Fibroblast of the aortic adventitia (primary cell): Measurements from ENCODE around the gene RASSF5. TPM values are rescaled to one million over a fixed set of nuclear protein-coding genes. Genes with fewer than 3 reads are reported as not detected.
A peak's percentile ranks its signal among the peaks of the same experiment; 100 is the strongest.

Source experiments
- DNase-seq: peaks from one replicate; pipeline ENCODE4 v3.0.0-alpha.2; 2010; ENCODE audit warnings: low read depth
- H3K4me3 ChIP-seq: 2 replicates; pipeline ENCODE4 v1.5.1; 2011; ENCODE audit warnings: low read depth, mild to moderate bottlenecking, control low read depth, low read length, moderate library complexity
- CTCF ChIP-seq: IDR thresholded peaks from 2 replicates; pipeline ENCODE4 v1.5.1; 2011; ENCODE audit warnings: mild to moderate bottlenecking, low read length, control low read depth, inconsistent platforms; ENCODE audit not compliant: insufficient read depth
- total RNA-seq: library from RNA; depleted of rRNA; stranded (reverse); fragments of >200 nt; gene quantifications from 2 replicates; pipeline ENCODE4 v1.2.3, GENCODE V29; 2012; ENCODE audit warnings: low replicate concordance

The RASSF5 gene
- total RNA-seq, 1 donor, result 4.1 TPM

- TF ChIP-seq CTCF, result no peak
- DNase-seq, result no peak
- H3K4me3 ChIP-seq, result peak overlapping the region; percentile 57
These were observed 50.5 kb downstream of the RASSF5 start for GRCh38 chr1:206557636-206558473.

DNA sequence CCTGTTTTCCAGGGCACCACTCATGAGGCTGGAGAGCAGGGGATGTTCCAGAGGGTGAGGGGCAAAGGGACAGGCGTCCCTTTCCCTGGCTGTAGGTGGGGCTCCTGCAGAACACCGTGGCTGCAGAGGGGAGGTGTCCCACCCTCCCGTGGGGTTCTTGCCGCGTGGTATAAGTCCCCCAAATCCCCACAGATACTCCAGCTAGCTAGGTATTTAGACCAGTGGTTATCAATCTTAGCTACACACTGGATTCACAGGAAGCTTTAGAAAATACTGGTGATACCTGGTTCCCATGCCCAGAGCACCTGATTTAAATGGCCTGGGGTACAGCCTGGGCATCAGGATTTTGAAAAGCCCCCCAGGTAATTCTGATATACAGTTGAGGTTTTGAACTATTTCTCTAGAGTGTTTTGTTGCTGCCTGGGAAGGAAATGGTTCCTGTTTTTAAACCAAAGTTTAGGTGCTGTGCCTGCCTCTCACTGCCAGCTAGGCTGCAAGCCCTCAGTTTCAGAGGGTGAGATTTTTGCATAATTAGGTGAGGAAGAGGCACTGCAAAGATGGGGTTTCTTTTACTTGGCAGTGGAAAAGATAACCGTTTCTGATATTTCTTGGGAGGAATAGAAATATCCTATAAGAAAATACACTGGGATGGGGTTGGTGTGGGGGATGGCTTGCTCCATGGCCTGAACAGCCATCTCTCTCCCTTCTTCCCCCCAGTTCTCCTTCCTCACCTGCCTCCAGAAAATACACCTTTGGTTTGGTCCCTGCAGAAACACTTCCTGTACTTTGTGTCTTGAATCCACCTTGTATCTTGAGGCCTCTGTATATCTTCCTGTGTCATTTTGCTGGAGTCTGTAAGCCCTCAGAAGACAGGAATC, 51.7 kb downstream of the RASSF5 start:
- TF ChIP-seq CTCF, result no peak
- DNase-seq, result no peak
- H3K4me3 ChIP-seq, result no peak overlapping the region

DNA sequence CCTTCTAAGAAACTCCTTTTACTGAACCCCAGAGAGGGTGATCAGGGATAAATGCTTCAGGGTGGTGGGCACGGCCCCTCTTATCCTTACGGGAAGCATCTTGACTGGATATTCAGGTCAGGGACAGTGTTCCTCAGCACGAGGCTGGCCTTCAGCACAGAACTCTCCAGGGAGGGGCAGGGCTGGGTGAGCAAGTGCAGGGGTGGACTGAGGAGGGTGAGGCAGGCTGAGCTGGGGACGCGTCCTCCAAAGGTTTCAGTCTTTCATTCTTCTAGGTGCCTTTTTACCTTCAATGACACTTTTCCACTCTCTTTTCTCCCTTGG, 52.3 kb downstream of the RASSF5 start:
- no peak for DNase-seq
- TF ChIP-seq CTCF, result no peak
- H3K4me3 ChIP-seq, result no peak overlapping the region

DNA sequence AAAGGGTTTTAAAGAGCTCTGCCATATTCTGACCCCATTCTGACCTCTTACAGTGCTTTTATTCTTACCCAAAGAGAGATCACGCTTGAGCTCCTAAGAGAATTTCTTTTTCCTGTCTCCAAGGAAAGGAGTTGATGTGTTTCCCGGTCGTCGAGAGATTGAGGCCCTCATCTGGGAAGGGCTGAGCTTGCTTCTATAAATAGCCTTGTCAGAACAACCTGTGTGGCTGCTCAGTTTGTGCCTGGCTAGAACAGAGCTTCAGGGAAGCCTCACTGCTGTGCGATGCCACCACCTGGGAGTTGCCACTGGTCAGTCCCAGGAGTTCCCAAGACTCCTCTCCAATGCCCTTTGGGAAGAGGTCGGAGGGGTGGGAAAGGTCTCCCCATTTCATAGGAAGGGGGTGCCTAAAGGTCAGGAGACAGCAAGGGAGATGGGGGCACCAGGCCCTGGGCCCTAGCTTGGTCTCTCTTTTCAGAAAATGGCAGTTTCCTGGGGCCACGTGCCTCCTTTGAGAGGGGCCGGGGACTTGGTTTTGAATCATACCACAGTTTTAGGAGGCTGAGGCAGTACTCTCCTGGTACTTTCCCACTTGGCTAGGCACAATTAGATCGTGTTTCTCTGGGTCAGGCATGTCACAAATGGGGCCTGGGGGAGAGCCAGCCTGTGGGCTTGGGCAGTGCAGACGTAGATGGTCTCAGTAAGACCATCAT, 52.8 kb downstream of the RASSF5 start:
- no peak overlapping the region for H3K4me3 ChIP-seq
- no peak for DNase-seq
- no peak for TF ChIP-seq CTCF

DNA sequence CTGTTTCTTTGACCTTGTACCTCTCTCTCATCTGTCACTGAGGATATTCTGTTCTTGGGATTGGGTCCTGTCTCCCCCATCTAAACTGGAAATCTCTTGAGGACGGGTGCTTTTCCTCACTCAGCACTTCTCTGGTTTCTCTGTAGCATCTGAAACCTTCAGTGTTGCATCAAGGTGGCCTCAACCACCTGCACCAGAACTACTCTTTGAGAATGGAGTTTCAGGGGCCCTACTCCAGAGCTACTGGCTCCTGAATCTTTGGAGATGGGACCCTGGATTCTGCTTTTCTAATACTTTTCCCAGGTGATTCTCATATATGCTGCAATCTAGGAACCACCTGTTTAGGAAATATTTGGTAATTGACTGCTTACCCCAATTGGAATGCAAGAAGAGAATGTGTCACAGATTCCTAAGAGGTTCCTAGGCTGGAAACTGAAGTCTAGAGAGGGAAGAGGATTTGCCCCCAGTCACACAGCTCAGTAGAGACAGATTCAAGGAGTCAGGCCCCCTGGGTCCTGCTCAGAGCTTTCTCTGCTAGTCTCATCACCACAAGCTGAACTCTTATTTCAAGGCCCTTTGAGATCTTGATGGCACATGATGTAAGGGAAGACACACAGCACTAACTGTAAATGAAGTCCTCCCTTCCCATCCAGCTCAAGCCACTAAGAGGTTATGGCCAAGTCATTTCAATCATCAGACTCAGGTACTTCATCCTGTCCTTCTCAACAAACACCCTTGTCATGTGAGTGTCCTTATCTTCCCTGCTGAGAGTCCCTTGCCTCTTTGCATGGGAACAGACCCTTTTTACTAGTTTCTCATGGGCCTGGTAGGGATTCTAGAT, 56.3 kb downstream of the RASSF5 start:
- no peak for DNase-seq
- H3K4me3 ChIP-seq, result no peak overlapping the region
- no peak for TF ChIP-seq CTCF

DNA sequence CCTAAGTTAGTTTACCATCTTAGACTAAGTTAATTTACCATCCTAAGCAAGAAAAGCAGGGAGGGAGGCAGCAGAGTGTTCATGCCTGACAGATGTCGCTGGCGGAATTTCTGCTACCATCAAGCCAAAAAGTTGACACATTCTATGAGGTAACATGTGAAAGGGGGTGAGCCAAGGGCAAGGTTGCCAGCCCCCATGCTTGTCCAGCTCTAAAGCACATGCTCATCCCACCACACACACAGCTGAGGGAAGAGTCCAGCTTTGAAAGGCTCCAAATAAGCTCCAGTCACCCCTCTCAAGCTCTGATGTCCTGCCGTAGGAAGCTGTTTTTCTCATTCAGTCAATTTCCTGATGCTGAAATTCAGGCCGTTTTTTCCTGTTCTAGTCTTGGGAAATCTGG, 58.7 kb downstream of the RASSF5 start:
- DNase-seq, result no peak
- no peak overlapping the region for H3K4me3 ChIP-seq
- no peak for TF ChIP-seq CTCF
